B cell (primary cell): ENCODE data around the gene ADAR. TPM values are rescaled to one million over a fixed set of nuclear protein-coding genes. Genes with fewer than 3 reads are reported as not detected.

Source experiments
- ATAC-seq: fragments of 200-7000 bp; cut with Tn5 transposase; one replicate; pipeline ENCODE4 v1.10.0; 2021; ENCODE audit warnings: low read depth, mild to moderate bottlenecking, moderate number of reproducible peaks, moderate library complexity
- CTCF ChIA-PET: fragments of 350-600 bp; sonication (Branson Sonifier 250); formaldehyde crosslinking; loops from one replicate; lab custom pipeline; 2021; ENCODE audit warnings: antibody characterized with exemption, inconsistent platforms; lab: Charles Lee
- POLR2A ChIA-PET: fragments of 350-600 bp; sonication (Branson Sonifier 250); formaldehyde crosslinking; loops from one replicate; lab custom pipeline; 2021; ENCODE audit warnings: antibody characterized with exemption; lab: Charles Lee
- DNase-seq: peaks from one replicate; pipeline ENCODE4 v3.0.0; 2013
- H2AFZ ChIP-seq: 2 replicates; pipeline ENCODE4 v1.6.1; 2012; ENCODE audit warnings: mild to moderate bottlenecking, low read depth, low read length; ENCODE audit not compliant: insufficient read depth, poor library complexity, severe bottlenecking
- H3K27ac ChIP-seq, 2 donors: 1 replicate in 1 of 2; 2 replicates in 1 of 2; pipeline ENCODE4 v1.5.1; 2012 to 2013; ENCODE audit warnings: low read length in 2 of 2, mild to moderate bottlenecking in 2 of 2, moderate library complexity in 1 of 2
- H3K27me3 ChIP-seq, 4 experiments: fragments of 200-600 bp in 1 of 4; sonication (generic) in 1 of 4; replicated peaks in 1 of 4; 1 replicate in 2 of 4; 2 replicates in 2 of 4; pipeline versions ENCODE4 v1.6.1 to v1.7.0; 2013 to 2016; ENCODE audit warnings: low read length in 3 of 4, mild to moderate bottlenecking in 2 of 4, mixed read lengths in 1 of 4, moderate library complexity in 1 of 4; ENCODE audit not compliant: insufficient read depth in 4 of 4, control insufficient read depth in 3 of 4; ENCODE audit errors: control extremely low read depth in 1 of 4
- H3K36me3 ChIP-seq, 2 experiments: replicated peaks in 1 of 2; 1 replicate in 1 of 2; 2 replicates in 1 of 2; pipeline versions ENCODE4 v1.6.1 to v1.7.1; 2013; ENCODE audit warnings: low read length in 1 of 2; ENCODE audit not compliant: insufficient read depth in 2 of 2, control insufficient read depth in 1 of 2; ENCODE audit errors: control extremely low read depth in 1 of 2, extremely low read depth in 1 of 2
- H3K4me1 ChIP-seq, 2 donors: fragments of 200-600 bp in 1 of 2; sonication (generic) in 1 of 2; 1 replicate in 1 of 2; 2 replicates in 1 of 2; pipeline versions ENCODE4 v1.5.1 to v1.6.1; 2013 to 2017; ENCODE audit warnings: low read length in 2 of 2; ENCODE audit not compliant: control insufficient read depth in 2 of 2, insufficient read depth in 2 of 2
- H3K4me2 ChIP-seq: replicated peaks from 2 replicates; pipeline ENCODE3; 2012; ENCODE audit warnings: mild to moderate bottlenecking, low read depth, low read length; ENCODE audit not compliant: poor library complexity, severe bottlenecking
- H3K4me3 ChIP-seq, 5 experiments: fragments of 200-600 bp in 1 of 5; sonication (generic) in 1 of 5; 1 replicate in 3 of 5; 2 replicates in 2 of 5; pipeline versions ENCODE4 v1.5.1 to v1.7.0; 2011 to 2016; ENCODE audit warnings: low read length in 4 of 5, mild to moderate bottlenecking in 4 of 5, low read depth in 2 of 5, control low read depth in 1 of 5, moderate library complexity in 1 of 5; ENCODE audit not compliant: insufficient read depth in 1 of 5; ENCODE audit errors: control extremely low read depth in 1 of 5, extremely low read depth in 1 of 5
- H3K79me2 ChIP-seq: fragments of 200-600 bp; sonication (generic); one replicate; pipeline ENCODE4 v1.6.0; 2016; ENCODE audit warnings: low read length; ENCODE audit not compliant: control insufficient read depth, insufficient read depth
- H3K9ac ChIP-seq: fragments of 200-600 bp; sonication (generic); 2 replicates; pipeline ENCODE4 v1.6.1; 2017; ENCODE audit warnings: mild to moderate bottlenecking, low read length, moderate library complexity
- H3K9me3 ChIP-seq, 3 donors: one replicate each; pipeline versions ENCODE4 v1.6.1 to v1.7.1; 2013; ENCODE audit warnings: low read length in 2 of 3; ENCODE audit not compliant: control insufficient read depth in 2 of 3, insufficient read depth in 1 of 3; ENCODE audit errors: control extremely low read depth in 1 of 3
- H4K20me1 ChIP-seq: 2 replicates; pipeline ENCODE4 v1.6.0; 2012; ENCODE audit warnings: mild to moderate bottlenecking, low read length; ENCODE audit not compliant: insufficient read depth, control insufficient read depth, poor library complexity, severe bottlenecking
- H3K27ac Mint-ChIP-seq: one replicate; pipeline ENCODE4 v1.8.0; 2021; ENCODE audit warnings: mixed read lengths
- H3K27me3 Mint-ChIP-seq: one replicate; pipeline ENCODE4 v1.8.0; 2021; ENCODE audit warnings: mixed read lengths
- H3K4me1 Mint-ChIP-seq: one replicate; pipeline ENCODE4 v1.8.0; 2021; ENCODE audit warnings: mixed read lengths
- H3K4me3 Mint-ChIP-seq: one replicate; pipeline ENCODE4 v1.8.0; 2021; ENCODE audit warnings: mixed read lengths
- H3K9me3 Mint-ChIP-seq: one replicate; pipeline ENCODE4 v1.8.0; 2022; ENCODE audit warnings: mixed read lengths; ENCODE audit not compliant: insufficient read depth
- CTCF ChIP-seq: fragments of 200-600 bp; IDR thresholded peaks from one replicate; pipeline ENCODE4 v1.8.0; 2022; ENCODE audit warnings: antibody characterized with exemption, mild to moderate bottlenecking
- EZH2 ChIP-seq: IDR thresholded peaks from 2 replicates; pipeline ENCODE4 v1.6.1; 2012; ENCODE audit warnings: borderline replicate concordance, low read depth, mild to moderate bottlenecking, moderate library complexity, low read length; ENCODE audit not compliant: insufficient read depth, poor library complexity, severe bottlenecking
- WGBS: methylation state at CpG from one replicate; pipeline ENCODE4 v1.1.5; 2013; ENCODE audit warnings: missing lambda C conversion rate; ENCODE audit not compliant: insufficient coverage; 5-methylcytosine and 5-hydroxymethylcytosine counted together
- intact Hi-C: fragments of 100-400 bp; cut with micrococcal nuclease; formaldehyde crosslinking; loops from one replicate; pipeline ENCODE4 v1.10.0; 2022
- polyA plus RNA-seq: library from polyadenylated mRNA; depleted of rRNA; stranded (reverse); fragments of >200 nt; gene quantifications from 2 replicates; pipeline ENCODE4 v1.2.3, GENCODE V29; 2012
- total RNA-seq, 2 donors: library from RNA; stranded (reverse); fragments of 120-200 nt in 1 of 2; gene quantifications; 1 replicate in 1 of 2; 2 replicates in 1 of 2; pipeline versions ENCODE4 v1.2.3 to v1.2.4, GENCODE V29; 2013 to 2022

ADAR gene
- total and polyA plus RNA-seq, 2 donors (not counting 1 experiment from before 2014, with no cell fraction given) = 64.9 to 241 TPM

GRCh38 chr1:154627257-154628120 lies 19.5 kb upstream of the ADAR start:
- POLR2A ChIA-PET = interaction anchor here (0.6 to 1.4 kb wide), 4 partner anchors 18 to 309 kb away, joined by 3 to 5 read pairs (median 4); partner anchors contain the start of genes ADAR and PMVK
- intact Hi-C loops = loop anchor here (1.0 to 5.0 kb wide), 3 partner anchors 19 to 705 kb away; partner anchors contain the start of genes ADAR and GATAD2B
- peak overlapping the region; percentile 87 for H3K9ac ChIP-seq
- Mint-ChIP-seq H3K27ac (peak overlapping the region; percentile 99), H3K4me3 (peak overlapping the region; percentile 94), H3K4me1 (peaks cover 35% of the 10 kb centered on the region), H3K27me3 (peaks cover 6% of the 10 kb centered on the region), H3K9me3 (peaks cover 4% of the 10 kb centered on the region)
- CTCF ChIA-PET = interaction anchor here (1.0 to 2.6 kb wide), 2 partner anchors 68 to 328 kb away, joined by 3 to 7 read pairs; partner anchors contain the start of gene PBXIP1
- peak overlapping the region; percentile 66 to 94 (median 88) for H3K4me3 ChIP-seq
- ATAC-seq (peak; percentile 77), DNase-seq (peak; percentile 93)
- peaks cover 0 to under 1% of the 10 kb centered on the region in 2 experiments for H3K36me3 ChIP-seq
- H3K79me2 ChIP-seq = peaks cover 55% of the 10 kb centered on the region
- H3K27ac ChIP-seq = peak overlapping the region; percentile 94 to 98
- H3K4me2 ChIP-seq = peak overlapping the region; percentile 92
- WGBS = under 1% methylated on average over 66 of the region's 70 CpGs
- H3K27me3 ChIP-seq = peaks cover 0 to 3% (median 0%) of the 10 kb centered on the region in 4 experiments
- peaks cover 0 to 2% (median 0%) of the 10 kb centered on the region in 3 donors for H3K9me3 ChIP-seq
- peaks cover 19% of the 10 kb centered on the region for H4K20me1 ChIP-seq
- H2AFZ ChIP-seq = peak overlapping the region; percentile 91
- TF ChIP-seq CTCF = no peak
- no peak for TF ChIP-seq EZH2
- peaks cover 8 to 12% of the 10 kb centered on the region in 2 donors for H3K4me1 ChIP-seq
